H1 (cell line): ENCODE data around the gene IL1RAPL1. TPM values are rescaled to one million over a fixed set of nuclear protein-coding genes. Genes with fewer than 3 reads are reported as not detected.

Source experiments
- CTCF ChIA-PET: fragments of 300-600 bp; sonication (Branson Sonifier 250); formaldehyde crosslinking; loops from one replicate; lab custom pipeline; 2021; ENCODE audit not compliant: partially characterized antibody; lab: Charles Lee
- POLR2A ChIA-PET: fragments of 300-600 bp; sonication (Branson Sonifier 250); formaldehyde crosslinking; loops from one replicate; lab custom pipeline; 2021; ENCODE audit warnings: inconsistent platforms; ENCODE audit not compliant: partially characterized antibody; lab: Charles Lee
- DNase-seq, 2 experiments: peaks; one replicate each; pipeline versions ENCODE4 v3.0.0 to v3.0.0-alpha.2; 2010 to 2022; ENCODE audit warnings: low spot score in 2 of 2, low read depth in 1 of 2, mixed read lengths in 1 of 2
- FAIRE-seq: peaks from 2 replicates; lab custom pipeline; 2011; peaks lifted over from hg19 to GRCh38; lab: Jason Lieb, UNC
- H2AFZ ChIP-seq: 2 replicates; pipeline ENCODE4 v1.8.1; 2012; ENCODE audit warnings: low read length, inconsistent platforms
- H2AK5ac ChIP-seq: 2 replicates; pipeline ENCODE4 v1.6.1; 2013; ENCODE audit warnings: low read depth, low read length
- H2BK120ac ChIP-seq: replicated peaks from 2 replicates; pipeline ENCODE3; 2013; ENCODE audit warnings: low read depth, low read length, inconsistent platforms
- H2BK12ac ChIP-seq: 2 replicates; pipeline ENCODE4 v1.6.1; 2013; ENCODE audit warnings: low read depth, low read length
- H2BK15ac ChIP-seq: 2 replicates; pipeline ENCODE4 v1.6.1; 2013; ENCODE audit warnings: low read length
- H2BK20ac ChIP-seq: 2 replicates; pipeline ENCODE4 v1.6.1; 2013; ENCODE audit warnings: low read length
- H2BK5ac ChIP-seq: 2 replicates; pipeline ENCODE4 v1.6.1; 2013; ENCODE audit warnings: low read depth, low read length
- H3K14ac ChIP-seq: 2 replicates; pipeline ENCODE4 v1.6.1; 2013; ENCODE audit warnings: inconsistent platforms; ENCODE audit not compliant: insufficient read length
- H3K18ac ChIP-seq: 2 replicates; pipeline ENCODE4 v1.6.1; 2013; ENCODE audit warnings: low read length; ENCODE audit errors: extremely low read depth
- H3K23ac ChIP-seq: 2 replicates; pipeline ENCODE4 v1.6.1; 2013; ENCODE audit warnings: inconsistent platforms; ENCODE audit not compliant: insufficient read length
- H3K23me2 ChIP-seq: 2 replicates; pipeline ENCODE4 v1.6.1; 2013; ENCODE audit warnings: low read depth, low read length
- H3K27ac ChIP-seq: 2 replicates; pipeline ENCODE4 v1.6.1; 2011; ENCODE audit warnings: low read depth, low read length, inconsistent platforms
- H3K27me3 ChIP-seq, 4 experiments: replicated peaks in 1 of 4; 1 replicate in 1 of 4; 2 replicates in 3 of 4; pipeline versions ENCODE4 v1.6.1 to v1.8.1; 2011 to 2013; ENCODE audit warnings: low read length in 3 of 4, mild to moderate bottlenecking in 3 of 4, inconsistent platforms in 2 of 4, mixed read lengths in 2 of 4, moderate library complexity in 1 of 4; ENCODE audit not compliant: control insufficient read depth in 3 of 4, insufficient read depth in 3 of 4; ENCODE audit errors: extremely low read depth in 1 of 4
- H3K36me3 ChIP-seq, 4 experiments: 2 replicates each; pipeline versions ENCODE4 v1.6.1 to v1.8.1; 2011 to 2013; ENCODE audit warnings: mild to moderate bottlenecking in 4 of 4, low read length in 3 of 4, moderate library complexity in 2 of 4, control low read depth in 1 of 4, inconsistent platforms in 1 of 4; ENCODE audit not compliant: insufficient read depth in 4 of 4, control insufficient read depth in 2 of 4
- H3K4ac ChIP-seq: replicated peaks from 2 replicates; pipeline ENCODE3; 2013; ENCODE audit warnings: low read length, low read depth, mixed read lengths, inconsistent platforms; ENCODE audit not compliant: insufficient read length
- H3K4me1 ChIP-seq, 4 experiments: replicated peaks in 1 of 4; 1 replicate in 1 of 4; 2 replicates in 3 of 4; pipeline versions ENCODE4 v1.6.1 to v1.8.1; 2011 to 2013; ENCODE audit warnings: low read length in 3 of 4, inconsistent platforms in 2 of 4, mixed read lengths in 1 of 4; ENCODE audit not compliant: insufficient read depth in 4 of 4, control insufficient read depth in 3 of 4
- H3K4me2 ChIP-seq, 2 experiments: 2 replicates each; pipeline versions ENCODE4 v1.6.1 to v1.8.1; 2011 to 2013; ENCODE audit warnings: low read depth in 2 of 2, low read length in 2 of 2, control low read depth in 1 of 2, inconsistent platforms in 1 of 2, mild to moderate bottlenecking in 1 of 2; ENCODE audit not compliant: insufficient read depth in 1 of 2
- H3K4me3 ChIP-seq, 4 experiments: fragments of 200-600, 300-600 bp in 1 of 4; sonication (generic), shearing (Covaris generic), sonication (Bioruptor Twin) in 1 of 4; 2 replicates each; pipeline versions ENCODE4 v1.5.1 to v1.8.1; 2011 to 2016; ENCODE audit warnings: low read length in 4 of 4, low read depth in 3 of 4, control low read depth in 2 of 4, inconsistent platforms in 2 of 4, mild to moderate bottlenecking in 2 of 4, mixed read lengths in 1 of 4, moderate library complexity in 1 of 4; ENCODE audit not compliant: insufficient read depth in 2 of 4; ENCODE audit errors: extremely low read depth in 1 of 4
- H3K56ac ChIP-seq: replicated peaks from 2 replicates; pipeline ENCODE3; 2013; ENCODE audit warnings: low read depth, mild to moderate bottlenecking, mixed read lengths, low read length, inconsistent platforms; ENCODE audit not compliant: insufficient read length
- H3K79me1 ChIP-seq: 2 replicates; pipeline ENCODE4 v1.6.1; 2013; ENCODE audit warnings: low read depth, low read length, control low read depth
- H3K79me2 ChIP-seq, 2 experiments: 2 replicates each; pipeline versions ENCODE4 v1.6.1 to v1.8.1; 2012 to 2013; ENCODE audit warnings: low read length in 2 of 2, mild to moderate bottlenecking in 2 of 2, inconsistent platforms in 1 of 2; ENCODE audit not compliant: insufficient read depth in 2 of 2, control insufficient read depth in 1 of 2
- H3K9ac ChIP-seq, 4 experiments: replicated peaks in 1 of 4; 1 replicate in 1 of 4; 2 replicates in 3 of 4; pipeline versions ENCODE4 v1.6.1 to v1.8.1; 2011 to 2013; ENCODE audit warnings: low read depth in 3 of 4, low read length in 3 of 4, control low read depth in 2 of 4, mild to moderate bottlenecking in 2 of 4, moderate library complexity in 2 of 4, inconsistent platforms in 1 of 4; ENCODE audit errors: extremely low read depth in 1 of 4
- H3K9me3 ChIP-seq, 2 experiments: 2 replicates each; pipeline versions ENCODE4 v1.6.1 to v1.8.1; 2012 to 2013; ENCODE audit warnings: mild to moderate bottlenecking in 2 of 2, moderate library complexity in 2 of 2, control low read depth in 1 of 2, inconsistent platforms in 1 of 2, low read depth in 1 of 2, low read length in 1 of 2, mixed read lengths in 1 of 2; ENCODE audit not compliant: insufficient read depth in 2 of 2
- H4K20me1 ChIP-seq, 2 experiments: replicated peaks in 1 of 2; 2 replicates each; pipeline versions ENCODE3 to v1.8.1; 2011 to 2013; ENCODE audit warnings: inconsistent platforms in 2 of 2, low read length in 2 of 2, mild to moderate bottlenecking in 1 of 2; ENCODE audit not compliant: insufficient read depth in 2 of 2, control insufficient read depth in 1 of 2
- H4K5ac ChIP-seq: 2 replicates; pipeline ENCODE4 v1.6.1; 2013; ENCODE audit warnings: low read length, low read depth, mixed read lengths, inconsistent platforms; ENCODE audit not compliant: insufficient read length
- H4K8ac ChIP-seq: 2 replicates; pipeline ENCODE4 v1.8.0; 2013; ENCODE audit warnings: mild to moderate bottlenecking, moderate library complexity, low read length, inconsistent platforms; ENCODE audit not compliant: insufficient read depth; ENCODE audit errors: extremely low read depth
- H4K91ac ChIP-seq: replicated peaks from 2 replicates; pipeline ENCODE3; 2013; ENCODE audit warnings: low read length, mixed read lengths, inconsistent platforms; ENCODE audit not compliant: insufficient read length
- ATF3 ChIP-seq: IDR thresholded peaks from 2 replicates; pipeline ENCODE4 v1.6.1; 2011; ENCODE audit warnings: low read depth, mild to moderate bottlenecking, low read length; ENCODE audit not compliant: insufficient read depth
- BCL11A ChIP-seq, 2 experiments: IDR thresholded peaks; one replicate each; pipeline ENCODE4 v1.6.1; 2011; ENCODE audit warnings: low read depth in 2 of 2, low read length in 2 of 2, mild to moderate bottlenecking in 2 of 2
- CHD2 ChIP-seq: IDR thresholded peaks from 2 replicates; pipeline ENCODE4 v1.6.1; 2012; ENCODE audit warnings: low read length, improper control_type of control experiment
- CTBP2 ChIP-seq: IDR thresholded peaks from 2 replicates; pipeline ENCODE4 v1.7.0; 2011; ENCODE audit warnings: borderline replicate concordance, mild to moderate bottlenecking, moderate library complexity, mixed read lengths, low read length; ENCODE audit not compliant: insufficient read depth, insufficient read length
- E2F6 ChIP-seq: IDR thresholded peaks from 2 replicates; pipeline ENCODE4 v1.6.1; 2012; ENCODE audit warnings: inconsistent platforms
- JUN ChIP-seq: IDR thresholded peaks from 2 replicates; pipeline ENCODE4 v1.6.1; 2011; ENCODE audit warnings: low read depth, mild to moderate bottlenecking, improper control_type of control experiment, low read length
- KDM1A ChIP-seq: fragments of 200-600, 300-600 bp; sonication (generic); IDR thresholded peaks from 2 replicates; pipeline ENCODE4 v1.7.1; 2016; ENCODE audit warnings: mild to moderate bottlenecking, low read length, borderline replicate concordance
- POLR2A ChIP-seq, 2 experiments: IDR thresholded peaks; 1 replicate in 1 of 2; 2 replicates in 1 of 2; pipeline ENCODE4 v1.6.1; 2011; ENCODE audit warnings: low read depth in 2 of 2, low read length in 2 of 2, mild to moderate bottlenecking in 2 of 2; ENCODE audit errors: control extremely low read depth in 1 of 2
- RAD21 ChIP-seq, 2 experiments: IDR thresholded peaks in 1 of 2; conservative IDR thresholded peaks in 1 of 2; 2 replicates each; pipeline ENCODE4 v1.6.1; 2011; ENCODE audit warnings: low read depth in 2 of 2, low read length in 2 of 2, improper control_type of control experiment in 1 of 2, inconsistent platforms in 1 of 2, mild to moderate bottlenecking in 1 of 2, moderate library complexity in 1 of 2
- RXRA ChIP-seq: IDR thresholded peaks from 2 replicates; pipeline ENCODE4 v1.6.1; 2011; ENCODE audit warnings: low read depth, mild to moderate bottlenecking, low read length, moderate library complexity; ENCODE audit not compliant: insufficient read depth
- SIN3A ChIP-seq, 2 experiments: IDR thresholded peaks in 1 of 2; conservative IDR thresholded peaks in 1 of 2; 2 replicates each; pipeline ENCODE4 v1.6.1; 2011 to 2012; ENCODE audit warnings: low read length in 2 of 2, improper control_type of control experiment in 1 of 2, low read depth in 1 of 2, mild to moderate bottlenecking in 1 of 2
- SRF ChIP-seq: IDR thresholded peaks from 2 replicates; pipeline ENCODE4 v1.6.1; 2011; ENCODE audit warnings: mild to moderate bottlenecking, low read depth, low read length, moderate library complexity
- TBP ChIP-seq: IDR thresholded peaks from 2 replicates; pipeline ENCODE4 v1.6.1; 2011; ENCODE audit warnings: low read depth, low read length, improper control_type of control experiment
- WGBS, 2 experiments: shearing (Covaris generic) in 1 of 2; methylation state at CpG; one replicate each; pipeline versions ENCODE4 v1.1.6 to v1.1.7; 2013 to 2015; ENCODE audit warnings: low lambda C conversion rate in 2 of 2, mixed read lengths in 2 of 2, inconsistent platforms in 1 of 2, low coverage in 1 of 2, missing lambda C conversion rate in 1 of 2; ENCODE audit not compliant: insufficient replicate concordance in 2 of 2, insufficient coverage in 1 of 2, insufficient read length in 1 of 2; ENCODE audit errors: extremely low coverage in 1 of 2, missing lambda C conversion rate in 1 of 2; 5-methylcytosine and 5-hydroxymethylcytosine counted together
- polyA plus RNA-seq, 7 experiments: library from polyadenylated mRNA; depleted of rRNA in 3 of 7; stranded (reverse) in 5 of 7; unstranded in 2 of 7; fragments of >200 nt in 5 of 7; fragments of 200-250 nt in 2 of 7; gene quantifications; 1 replicate in 5 of 7; 2 replicates in 1 of 7; 4 replicates in 1 of 7; pipeline versions ENCODE4 v1.2.1 to v1.2.3, GENCODE V29; 2011 to 2013; ENCODE audit warnings: missing spikeins in 2 of 7, mixed read lengths in 2 of 7
- total RNA-seq: library from RNA; stranded (reverse); fragmentation: NEBNext Ultra II Directional; extraction: Animal tissue kit (Norgen Biotek cat#: 25700); gene quantifications from 2 replicates; pipeline ENCODE4 v1.2.1, GENCODE V29; 2021

Gene IL1RAPL1
- total and polyA plus RNA-seq, 2 of the 8 experiments (the other 6 are each of a cell fraction or from before 2014, with no cell fraction given), result 0.11 to 0.35 TPM

GRCh38 chrX:29359276-29359675 lies 772.0 kb downstream of the IL1RAPL1 start:
- peaks cover 0 to 2% (median 0%) of the 10 kb centered on the region in 4 experiments; a peak in 1 of 7 replicates for H3K4me1 ChIP-seq
- no peak overlapping the region for H3K4me2 ChIP-seq
- POLR2A ChIA-PET, result no interaction called here
- no peaks in the 10 kb centered on the region for H3K27me3 ChIP-seq
- no peak overlapping the region for H2BK120ac ChIP-seq
- H3K14ac ChIP-seq, result no peak overlapping the region
- H3K18ac ChIP-seq, result no peak overlapping the region
- H3K23me2 ChIP-seq, result no peaks in the 10 kb centered on the region; the same call in 1 of the 2 replicates
- FAIRE-seq (no peak), DNase-seq (no peak)
- H3K9ac ChIP-seq, result no peak overlapping the region
- H4K91ac ChIP-seq, result no peak overlapping the region
- H3K27ac ChIP-seq, result no peak overlapping the region
- H4K5ac ChIP-seq, result no peak overlapping the region
- H3K56ac ChIP-seq, result no peak overlapping the region
- no peak overlapping the region for H2BK5ac ChIP-seq
- H2BK15ac ChIP-seq, result no peak overlapping the region
- H3K9me3 ChIP-seq, result no peaks in the 10 kb centered on the region
- no peaks in the 10 kb centered on the region for H3K36me3 ChIP-seq
- no peak overlapping the region for H3K4ac ChIP-seq
- H3K79me1 ChIP-seq, result no peaks in the 10 kb centered on the region
- H3K79me2 ChIP-seq, result no peaks in the 10 kb centered on the region
- H4K20me1 ChIP-seq, result no peaks in the 10 kb centered on the region
- no peak overlapping the region for H3K23ac ChIP-seq
- no peak overlapping the region for H2BK20ac ChIP-seq
- CTCF ChIA-PET, result no interaction called here
- no peak overlapping the region for H4K8ac ChIP-seq
- WGBS, 2 experiments, result 91% methylated on average over 1 of the region's 1 CpG; no CpG with 5 or more reads in 1 of the 2 experiments
- H2BK12ac ChIP-seq, result no peak overlapping the region
- no peak overlapping the region for H2AK5ac ChIP-seq
- no peak overlapping the region for H2AFZ ChIP-seq
- H3K4me3 ChIP-seq, result no peak overlapping the region
- TF ChIP-seq CTBP2 (no peak), JUN (no peak), SRF (no peak), POLR2A (IDR thresholded peaks at IDR 0.05; ENCODE audit: control extremely low read depth in 1 of 2, low read depth in 2 of 2, low read length in 2 of 2) (no peak), CHD2 (no peak), RAD21 (IDR thresholded peaks at IDR 0.05 in 1 of 2, conservative IDR thresholded peaks at IDR 0.05 in 1 of 2; ENCODE audit: low read depth in 2 of 2, low read length in 2 of 2) (no peak), SIN3A (conservative IDR thresholded peaks at IDR 0.05 in 1 of 2, IDR thresholded peaks at IDR 0.05 in 1 of 2; ENCODE audit: low read depth in 1 of 2, low read length in 2 of 2) (no peak), RXRA (no peak), BCL11A (IDR thresholded peaks at IDR 0.05; ENCODE audit: low read depth in 2 of 2, low read length in 2 of 2) (no peak), E2F6 (no peak), TBP (no peak), KDM1A (no peak), ATF3 (no peak)
